Spleen (tissue), 11 donors: ENCODE results near the gene FYB1. TPM values are rescaled to one million over a fixed set of nuclear protein-coding genes. Genes with fewer than 3 reads are reported as not detected.
"Not testable (repeated sequence)": the region's sequence is repeated elsewhere in the genome, so short reads cannot be mapped to it uniquely, and the experiment has no call there.

ENCODE experiments used
- DNase-seq: peaks from one replicate; pipeline ENCODE4 v3.0.0-alpha.2; 2020
- H3K27ac ChIP-seq, 8 donors: fragments of 200-600 bp; sonication (generic) in 7 of 8; 1 replicate in 4 of 8; 2 replicates in 4 of 8; pipeline versions ENCODE4 v1.5.0 to v1.8.0; 2016 to 2021; ENCODE audit warnings: inconsistent platforms in 4 of 8, mild to moderate bottlenecking in 4 of 8, moderate library complexity in 1 of 8
- H3K27me3 ChIP-seq, 7 donors: fragments of 200-600 bp; sonication (generic) in 6 of 7; replicated peaks in 1 of 7; 1 replicate in 4 of 7; 2 replicates in 3 of 7; pipeline versions ENCODE4 v1.5.0 to v1.8.0; 2016 to 2021; ENCODE audit warnings: inconsistent platforms in 3 of 7, mild to moderate bottlenecking in 1 of 7
- H3K36me3 ChIP-seq, 6 donors: fragments of 200-600 bp; sonication (generic) in 5 of 6; 1 replicate in 4 of 6; 2 replicates in 2 of 6; pipeline versions ENCODE4 v1.5.0 to v1.8.0; 2016 to 2021; ENCODE audit warnings: inconsistent platforms in 2 of 6
- H3K4me1 ChIP-seq, 6 donors: fragments of 200-600 bp; sonication (generic) in 5 of 6; 1 replicate in 3 of 6; 2 replicates in 3 of 6; pipeline versions ENCODE4 v1.5.0 to v1.8.0; 2016 to 2021; ENCODE audit warnings: inconsistent platforms in 3 of 6
- H3K4me3 ChIP-seq, 8 donors: fragments of 200-600 bp; sonication (generic) in 7 of 8; 1 replicate in 4 of 8; 2 replicates in 4 of 8; pipeline versions ENCODE4 v1.5.0 to v1.8.0; 2016 to 2021; ENCODE audit warnings: inconsistent platforms in 4 of 8, mild to moderate bottlenecking in 4 of 8, moderate library complexity in 2 of 8
- H3K9me3 ChIP-seq, 8 donors: fragments of 200-600 bp; sonication (generic) in 7 of 8; 1 replicate in 4 of 8; 2 replicates in 4 of 8; pipeline versions ENCODE4 v1.5.0 to v1.8.0; 2016 to 2021; ENCODE audit warnings: inconsistent platforms in 4 of 8
- CTCF ChIP-seq, 11 experiments: fragments of 200-600 bp in 7 of 11; fragments of 450-650 bp in 4 of 11; sonication (generic) in 4 of 11; IDR thresholded peaks in 8 of 11; conservative IDR thresholded peaks in 3 of 11; 1 replicate in 7 of 11; 2 replicates in 4 of 11; pipeline versions ENCODE4 v1.4.0 to v1.8.0; 2016 to 2021; ENCODE audit warnings: antibody characterized with exemption in 11 of 11, inconsistent platforms in 4 of 11, mild to moderate bottlenecking in 1 of 11
- POLR2A ChIP-seq, 3 donors: fragments of 450-650 bp; IDR thresholded peaks; one replicate each; pipeline ENCODE4 v1.5.1; 2017; ENCODE audit warnings: antibody characterized with exemption in 3 of 3, mild to moderate bottlenecking in 1 of 3
- POLR2AphosphoS5 ChIP-seq, 3 donors: sonication (generic); formaldehyde crosslinking; IDR thresholded peaks; one replicate each; pipeline ENCODE4 v1.5.1; 2017; ENCODE audit warnings: antibody characterized with exemption in 3 of 3
- WGBS, 5 donors: extraction: QIAGEN DNeasy Blood & Tissue Kit in 3 of 5; methylation state at CpG; one replicate each; pipeline versions ENCODE4 v1.1.5 to v1.1.7; 2013 to 2018; 5-methylcytosine and 5-hydroxymethylcytosine counted together
- intact Hi-C: fragments of 100-400 bp; cut with DNase I; formaldehyde crosslinking; loops from one replicate; pipeline ENCODE4 v1.15.0; 2023; ENCODE audit warnings: low total_unique reads
- polyA plus RNA-seq, 3 donors: library from polyadenylated mRNA; stranded (reverse); fragments of 200-250 nt; gene quantifications; one replicate each; pipeline ENCODE4 v1.2.1, GENCODE V29; 2013
- total RNA-seq, 7 donors: library from RNA; depleted of rRNA in 3 of 7; stranded (reverse); fragments of >200 nt in 3 of 7; fragmentation: NEBNext Ultra II Directional in 4 of 7; extraction: Animal tissue kit (Norgen Biotek cat#: 25700) in 4 of 7; gene quantifications; one replicate each; pipeline versions ENCODE4 v1.1.0 to v1.2.1, GENCODE V29; 2016 to 2021
- donor health status: healthy with polysubstance abuse.
- donor health status: DM: no; HTN: no; CAD: no; lungs with moderate emphysema.
- donor health status: DM: no; HTN: no; CAD: no.
- donor health status: Bipolar disorder and iron deficiency.
- donor health status: healthy.
- donor health status: DM: no; HTN: no; CAD: no.
- donor health status: DM: yes; HTN: yes; CAD: no.

FYB1 gene
- total and polyA plus RNA-seq, 10 donors = 21.0 to 287 (median 200) TPM

- Histone ChIP-seq H3K9me3 (no peaks in the 10 kb centered on the region), H3K4me1 (peaks cover 18 to 92% (median 56%) of the 10 kb centered on the region in 6 donors), H3K27me3 (no peaks in the 10 kb centered on the region), H3K36me3 (no peaks in the 10 kb centered on the region), H3K27ac (peak overlapping the region; percentile 38 to 88 (median 56)), H3K4me3 (no peak overlapping the region)
- no peak for DNase-seq
- intact Hi-C loops = no loop called here
- 64 to 84% (median 79%) methylated on average over 7 of the region's 7 CpGs for WGBS, 5 donors
- TF ChIP-seq POLR2AphosphoS5 (IDR thresholded peaks at IDR 0.05) (no peak), CTCF (IDR thresholded peaks at IDR 0.05 in 8 of 11, conservative IDR thresholded peaks at IDR 0.05 in 3 of 11) (no peak), POLR2A (IDR thresholded peaks at IDR 0.05) (no peak)
Measured at GRCh38 chr5:39186722-39187539, 32.4 kb downstream of the FYB1 start.

GRCh38 chr5:39186289-39186688, 33.1 kb downstream of the FYB1 start:
- Histone ChIP-seq H3K27me3 (no peaks in the 10 kb centered on the region), H3K27ac (peak overlapping the region in 7 of 8 donors; percentile 6 to 88 (median 59)), H3K36me3 (no peaks in the 10 kb centered on the region), H3K4me3 (peak overlapping the region in 1 of 8 donors; percentile 20), H3K4me1 (peaks cover 13 to 92% (median 56%) of the 10 kb centered on the region in 6 donors), H3K9me3 (no peaks in the 10 kb centered on the region)
- 79 to 91% (median 89%) methylated on average over 2 of the region's 2 CpGs for WGBS, 5 donors
- DNase-seq = no peak
- TF ChIP-seq CTCF (IDR thresholded peaks at IDR 0.05 in 8 of 11, conservative IDR thresholded peaks at IDR 0.05 in 3 of 11) (no peak), POLR2A (IDR thresholded peaks at IDR 0.05) (no peak), POLR2AphosphoS5 (IDR thresholded peaks at IDR 0.05) (no peak)
- intact Hi-C loops = no loop called here

GRCh38 chr5:39185761-39186160, 33.6 kb downstream of the FYB1 start:
- Histone ChIP-seq H3K9me3 (no peaks in the 10 kb centered on the region), H3K27me3 (no peaks in the 10 kb centered on the region), H3K36me3 (no peaks in the 10 kb centered on the region), H3K4me3 (peak overlapping the region in 1 of 8 donors; percentile 20), H3K27ac (peak overlapping the region in 6 of 8 donors; percentile 6 to 88 (median 62)), H3K4me1 (peaks cover 12 to 92% (median 51%) of the 10 kb centered on the region in 6 donors)
- 80 to 90% (median 87%) methylated on average over 9 of the region's 9 CpGs for WGBS, 5 donors
- no peak for TF ChIP-seq CTCF (IDR thresholded peaks at IDR 0.05 in 8 of 11, conservative IDR thresholded peaks at IDR 0.05 in 3 of 11)
- TF ChIP-seq POLR2AphosphoS5 (IDR thresholded peaks at IDR 0.05) = no peak
- no peak for TF ChIP-seq POLR2A (IDR thresholded peaks at IDR 0.05)
- DNase-seq = no peak
- intact Hi-C loops = no loop called here

GRCh38 chr5:39179561-39179960, 39.8 kb downstream of the FYB1 start:
- intact Hi-C loops, H3K9me3 ChIP-seq, H3K27me3 ChIP-seq, DNase-seq, H3K36me3 ChIP-seq, H3K4me3 ChIP-seq: not testable (repeated sequence)
- Histone ChIP-seq H3K27ac (peak overlapping the region in 6 of 8 donors; percentile 75 to 84 (median 81)), H3K4me1 (peaks cover 16 to 98% (median 71%) of the 10 kb centered on the region in 6 donors)
- WGBS, 5 donors = 51 to 68% (median 63%) methylated on average over 3 of the region's 3 CpGs
